WTC11 (cell line): Measurements from ENCODE around the gene TMEM131L.

Experiments
- CTCF ChIP-seq: fragments of 200-600 bp; IDR thresholded peaks from 2 replicates; pipeline ENCODE4 v1.8.0; 2022; ENCODE audit warnings: antibody characterized with exemption
- E2F4 ChIP-seq: sonication (generic); formaldehyde crosslinking; IDR thresholded peaks from 2 replicates; pipeline ENCODE4 v1.8.1; 2022; ENCODE audit warnings: low read depth, mild to moderate bottlenecking, moderate library complexity, missing genetic modification reagents, borderline replicate concordance
- ERG ChIP-seq: fragments of 250-450 bp; sonication (Bioruptor Pico); IDR thresholded peaks from 2 replicates; pipeline ENCODE4 v1.8.0; 2021; ENCODE audit warnings: mild to moderate bottlenecking
- JUN ChIP-seq: sonication (generic); formaldehyde crosslinking; IDR thresholded peaks from 2 replicates; pipeline ENCODE4 v1.8.0; 2023; ENCODE audit warnings: mild to moderate bottlenecking, missing genetic modification reagents
- KAT7 ChIP-seq: sonication (generic); formaldehyde crosslinking; IDR thresholded peaks from 2 replicates; pipeline ENCODE4 v1.8.1; 2023; ENCODE audit warnings: missing genetic modification reagents, mild to moderate bottlenecking, borderline replicate concordance
- MXD4 ChIP-seq: fragments of 250-450 bp; sonication (Bioruptor Pico); IDR thresholded peaks from 2 replicates; pipeline ENCODE4 v1.8.0; 2021; ENCODE audit warnings: mild to moderate bottlenecking, moderate library complexity, borderline replicate concordance
- NFE2L1 ChIP-seq: sonication (generic); formaldehyde crosslinking; IDR thresholded peaks from 2 replicates; pipeline ENCODE4 v1.8.1; 2023; ENCODE audit warnings: missing genetic modification reagents
- NR2C2 ChIP-seq: sonication (generic); formaldehyde crosslinking; IDR thresholded peaks from 2 replicates; pipeline ENCODE4 v1.8.0; 2022; ENCODE audit warnings: mild to moderate bottlenecking, missing genetic modification reagents
- PREB ChIP-seq: sonication (generic); formaldehyde crosslinking; IDR thresholded peaks from 2 replicates; pipeline ENCODE4 v1.8.1; 2022; ENCODE audit warnings: mild to moderate bottlenecking, missing genetic modification reagents, moderate library complexity, borderline replicate concordance
- SP1 ChIP-seq: sonication (generic); formaldehyde crosslinking; conservative IDR thresholded peaks from 2 replicates; pipeline ENCODE4 v1.8.1; 2022; ENCODE audit warnings: missing genetic modification reagents
- TCF7 ChIP-seq: sonication (generic); formaldehyde crosslinking; IDR thresholded peaks from 2 replicates; pipeline ENCODE4 v1.8.0; 2022; ENCODE audit warnings: mild to moderate bottlenecking, low read depth, missing genetic modification reagents, moderate library complexity
- ZNF416 ChIP-seq: fragments of 250-450 bp; sonication (Bioruptor Pico); IDR thresholded peaks from 2 replicates; pipeline ENCODE4 v1.9.0; 2021; ENCODE audit warnings: mild to moderate bottlenecking, inconsistent platforms

- TF ChIP-seq E2F4 (CRISPR knock-in tag) (no peak), SP1 (no peak), CTCF (no peak), NFE2L1 (CRISPR knock-in tag) (no peak), NR2C2 (CRISPR knock-in tag) (no peak), ZNF416 (CRISPR knock-in tag) (no peak), TCF7 (CRISPR knock-in tag) (no peak), JUN (CRISPR knock-in tag) (no peak), KAT7 (CRISPR knock-in tag) (no peak), ERG (no peak), MXD4 (CRISPR knock-in tag) (no peak), PREB (CRISPR knock-in tag) (no peak)
Observed at GRCh38 chr4:153506341-153507309, 40.5 kb downstream of the TMEM131L start.
